ENCODE data around the gene PRG3. TPM values are rescaled to one million over a fixed set of nuclear protein-coding genes. Genes with fewer than 3 reads are reported as not detected.

Gene PRG3
- total RNA-seq, 4 donors from 2014 or later: not detected

GRCh38 chr11:57424137-57424791, 43.3 kb upstream of the PRG3 start:
- no peak for TF ChIP-seq POLR2A (IDR thresholded peaks at IDR 0.05; ENCODE audit: low read depth)
- no peak for TF ChIP-seq POLR2AphosphoS5 (IDR thresholded peaks at IDR 0.05)
- no peak for TF ChIP-seq EP300 (IDR thresholded peaks at IDR 0.05)
- TF ChIP-seq, protein P1, sequence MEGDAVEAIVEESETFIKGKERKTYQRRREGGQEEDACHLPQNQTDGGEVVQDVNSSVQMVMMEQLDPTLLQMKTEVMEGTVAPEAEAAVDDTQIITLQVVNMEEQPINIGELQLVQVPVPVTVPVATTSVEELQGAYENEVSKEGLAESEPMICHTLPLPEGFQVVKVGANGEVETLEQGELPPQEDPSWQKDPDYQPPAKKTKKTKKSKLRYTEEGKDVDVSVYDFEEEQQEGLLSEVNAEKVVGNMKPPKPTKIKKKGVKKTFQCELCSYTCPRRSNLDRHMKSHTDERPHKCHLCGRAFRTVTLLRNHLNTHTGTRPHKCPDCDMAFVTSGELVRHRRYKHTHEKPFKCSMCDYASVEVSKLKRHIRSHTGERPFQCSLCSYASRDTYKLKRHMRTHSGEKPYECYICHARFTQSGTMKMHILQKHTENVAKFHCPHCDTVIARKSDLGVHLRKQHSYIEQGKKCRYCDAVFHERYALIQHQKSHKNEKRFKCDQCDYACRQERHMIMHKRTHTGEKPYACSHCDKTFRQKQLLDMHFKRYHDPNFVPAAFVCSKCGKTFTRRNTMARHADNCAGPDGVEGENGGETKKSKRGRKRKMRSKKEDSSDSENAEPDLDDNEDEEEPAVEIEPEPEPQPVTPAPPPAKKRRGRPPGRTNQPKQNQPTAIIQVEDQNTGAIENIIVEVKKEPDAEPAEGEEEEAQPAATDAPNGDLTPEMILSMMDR (IDR thresholded peaks at IDR 0.05): no peak
- no peaks in the 10 kb centered on the region for H3K27me3 ChIP-seq
- intact Hi-C loops (cut with DNase I): no loop called here
- peaks cover 57 to 64% (median 60%) of the 10 kb centered on the region in 4 donors for H3K4me1 ChIP-seq
- peaks cover 0 to 42% (median 31%) of the 10 kb centered on the region in 4 donors for H3K36me3 ChIP-seq
- peak overlapping the region; percentile 60 to 67 (median 62) for H3K4me3 ChIP-seq
- H3K27ac ChIP-seq (replicated peaks in 1 of 4): peak overlapping the region; percentile 98 to 99 (median 98)
- DNase-seq (ENCODE audit: extremely low spot score): no peak
- no peaks in the 10 kb centered on the region for H3K9me3 ChIP-seq
- WGBS: 79% methylated on average over 7 of the region's 9 CpGs

- 84% methylated on average over 4 of the region's 4 CpGs for WGBS
- DNase-seq (ENCODE audit: extremely low spot score): no peak
- TF ChIP-seq POLR2AphosphoS5 (IDR thresholded peaks at IDR 0.05) (no peak), POLR2A (IDR thresholded peaks at IDR 0.05; ENCODE audit: low read depth) (no peak)
- TF ChIP-seq, protein P1 (IDR thresholded peaks at IDR 0.05): no peak
- Histone ChIP-seq H3K4me1 (peaks cover 44 to 51% (median 48%) of the 10 kb centered on the region in 4 donors), H3K27me3 (no peaks in the 10 kb centered on the region), H3K9me3 (no peaks in the 10 kb centered on the region), H3K36me3 (peaks cover 0 to 58% (median 37%) of the 10 kb centered on the region in 4 donors), H3K27ac (replicated peaks in 1 of 4) (no peak overlapping the region), H3K4me3 (no peak overlapping the region)
- intact Hi-C loops (cut with DNase I): no loop called here
Measured at GRCh38 chr11:57422669-57423068, 41.7 kb upstream of the PRG3 start.

GRCh38 chr11:57421805-57422204, 40.9 kb upstream of the PRG3 start:
- intact Hi-C loops (cut with DNase I): no loop called here
- no peak for DNase-seq (ENCODE audit: extremely low spot score)

DNA sequence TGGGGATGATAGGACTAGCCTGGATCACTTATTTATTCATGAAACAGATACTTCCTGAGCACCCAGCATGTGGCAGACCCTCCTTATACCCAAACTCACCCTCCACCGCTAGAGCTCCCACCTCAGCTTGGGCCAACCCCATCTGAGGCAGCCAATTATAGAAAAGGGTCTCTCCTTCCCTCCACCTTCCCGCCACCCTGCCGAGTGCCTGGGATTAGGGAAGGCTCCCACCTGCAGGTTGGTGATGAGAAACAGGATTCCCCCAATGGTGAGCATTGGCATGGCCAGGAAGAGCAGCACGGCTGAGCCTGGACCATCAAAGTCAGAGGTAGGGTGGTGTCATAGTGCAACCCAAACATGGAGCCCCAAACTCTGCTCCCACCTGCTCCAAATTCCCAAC, 40.1 kb upstream of the PRG3 start:
- WGBS: 95% methylated on average over 4 of the region's 4 CpGs
- TF ChIP-seq POLR2A (IDR thresholded peaks at IDR 0.05; ENCODE audit: low read depth) (no peak), POLR2AphosphoS5 (IDR thresholded peaks at IDR 0.05) (no peak), EP300 (IDR thresholded peaks at IDR 0.05) (no peak)
- TF ChIP-seq, protein P1 (IDR thresholded peaks at IDR 0.05): no peak

More at GRCh38 chr11:57421805-57422204, 40.9 kb upstream of the PRG3 start:
- Histone ChIP-seq H3K4me3 (no peak overlapping the region), H3K27ac (replicated peaks in 1 of 4) (no peak overlapping the region), H3K36me3 (peaks cover 0 to 67% (median 45%) of the 10 kb centered on the region in 4 donors), H3K27me3 (no peaks in the 10 kb centered on the region), H3K9me3 (no peaks in the 10 kb centered on the region), H3K4me1 (peaks cover 40 to 50% (median 47%) of the 10 kb centered on the region in 4 donors)
- TF ChIP-seq, protein P1 (IDR thresholded peaks at IDR 0.05): no peak

GRCh38 chr11:57419146-57419545, 38.2 kb upstream of the PRG3 start:
- DNase-seq (ENCODE audit: extremely low spot score): no peak
- Histone ChIP-seq H3K9me3 (no peaks in the 10 kb centered on the region), H3K4me3 (no peak overlapping the region), H3K4me1 (peaks cover 13 to 30% (median 28%) of the 10 kb centered on the region in 4 donors), H3K27me3 (no peaks in the 10 kb centered on the region), H3K36me3 (peaks cover 17 to 93% (median 71%) of the 10 kb centered on the region in 4 donors), H3K27ac (replicated peaks in 1 of 4) (no peak overlapping the region)
- intact Hi-C loops (cut with DNase I): no loop called here
- WGBS: 94% methylated on average over 3 of the region's 3 CpGs
- TF ChIP-seq POLR2AphosphoS5 (IDR thresholded peaks at IDR 0.05): no peak
- TF ChIP-seq POLR2A (IDR thresholded peaks at IDR 0.05; ENCODE audit: low read depth): no peak
- TF ChIP-seq, protein P1 (IDR thresholded peaks at IDR 0.05): no peak
- TF ChIP-seq EP300 (IDR thresholded peaks at IDR 0.05): no peak

More for the DNA sequence above, 40.1 kb upstream of the PRG3 start:
- DNase-seq (ENCODE audit: extremely low spot score): no peak
- Histone ChIP-seq H3K36me3 (peaks cover 3 to 74% (median 53%) of the 10 kb centered on the region in 4 donors), H3K9me3 (no peaks in the 10 kb centered on the region), H3K27me3 (no peaks in the 10 kb centered on the region), H3K4me3 (no peak overlapping the region), H3K27ac (replicated peaks in 1 of 4) (no peak overlapping the region), H3K4me1 (peaks cover 32 to 50% (median 47%) of the 10 kb centered on the region in 4 donors)
- intact Hi-C loops (cut with DNase I): no loop called here

Measured in esophagus muscularis mucosa (tissue), 4 donors.